Measurements from ENCODE around the gene MAMDC2.

- TF ChIP-seq CTCF (IDR thresholded peaks at IDR 0.05) (peak; percentile 47), EZH2 (IDR thresholded peaks at IDR 0.05; ENCODE audit: borderline replicate concordance, insufficient read depth, low read depth, low read length, poor library complexity, severe bottlenecking) (no peak)
Measured at GRCh38 chr9:70113403-70114022, 69.9 kb downstream of the MAMDC2 start.

Measured in B cell (primary cell).